Adrenal gland (tissue), 19 donors: Measurements from ENCODE around the gene CACHD1. TPM values are rescaled to one million over a fixed set of nuclear protein-coding genes. Genes with fewer than 3 reads are reported as not detected.

Source experiments
- DNase-seq, 7 donors: peaks; one replicate each; pipeline ENCODE4 v3.0.0-alpha.2; 2019 to 2020
- H3K27ac ChIP-seq, 5 donors: fragments of 200-600 bp; sonication (generic) in 4 of 5; 1 replicate in 3 of 5; 2 replicates in 2 of 5; pipeline versions ENCODE4 v1.5.1 to v1.8.0; 2016 to 2020; ENCODE audit warnings: mild to moderate bottlenecking in 1 of 5
- H3K27me3 ChIP-seq: fragments of 200-600 bp; 2 replicates; pipeline ENCODE4 v1.8.0; 2021
- H3K36me3 ChIP-seq, 2 donors: fragments of 200-600 bp; replicated peaks in 1 of 2; 1 replicate in 1 of 2; 2 replicates in 1 of 2; pipeline versions ENCODE4 v1.5.1 to v1.8.0; 2018 to 2022
- H3K4me1 ChIP-seq, 2 donors: fragments of 200-600 bp; replicated peaks in 1 of 2; 1 replicate in 1 of 2; 2 replicates in 1 of 2; pipeline versions ENCODE4 v1.5.1 to v1.8.0; 2018 to 2021
- H3K4me3 ChIP-seq, 4 donors: fragments of 200-600 bp; sonication (generic) in 3 of 4; one replicate each; pipeline ENCODE4 v1.5.1; 2016 to 2018
- H3K9me3 ChIP-seq, 3 donors: fragments of 200-600 bp; sonication (generic) in 1 of 3; replicated peaks in 1 of 3; 1 replicate in 2 of 3; 2 replicates in 1 of 3; pipeline versions ENCODE4 v1.5.1 to v1.8.0; 2016 to 2021
- CTCF ChIP-seq, 6 experiments: fragments of 450-650 bp in 4 of 6; fragments of 200-600 bp in 2 of 6; sonication (generic) in 1 of 6; IDR thresholded peaks; 1 replicate in 5 of 6; 2 replicates in 1 of 6; pipeline versions ENCODE4 v1.5.1 to v1.8.0; 2016 to 2021; ENCODE audit warnings: antibody characterized with exemption in 6 of 6, mild to moderate bottlenecking in 2 of 6, moderate library complexity in 1 of 6
- POLR2A ChIP-seq, 2 donors: fragments of 450-650 bp; IDR thresholded peaks; one replicate each; pipeline ENCODE4 v1.6.1; 2017; ENCODE audit warnings: antibody characterized with exemption in 2 of 2, mild to moderate bottlenecking in 2 of 2, moderate library complexity in 1 of 2
- WGBS, 4 donors: extraction: QIAGEN DNeasy Blood & Tissue Kit in 2 of 4; methylation state at CpG; one replicate each; pipeline versions ENCODE4 v1.1.5 to v1.1.7; 2013 to 2017; 5-methylcytosine and 5-hydroxymethylcytosine counted together
- intact Hi-C, 2 donors: fragments of 100-400 bp; cut with DNase I; formaldehyde crosslinking; loops; one replicate each; pipeline versions ENCODE4 v1.14.1 to v1.15.0; 2022 to 2023
- long read RNA-seq, 10 donors: library from polyadenylated mRNA in 3 of 10; unstranded in 2 of 10; stranded (forward) in 1 of 10; transcript quantifications; one replicate each; pipeline ENCODE4 v2.0.0 and lab custom pipeline, GENCODE V29; 2021 to 2026
- polyA plus RNA-seq, 3 donors: library from polyadenylated mRNA; stranded (reverse); fragments of 200-250 nt in 2 of 3; fragments of 350-450 nt in 1 of 3; fragmentation: Illumina TruSeq in 1 of 3; extraction: RNeasy Lipid Tissue Mini Kit (QIAGEN cat#74804) in 1 of 3; gene quantifications; one replicate each; pipeline ENCODE4 v1.2.3, GENCODE V29; 2013 to 2014
- total RNA-seq, 9 donors: library from RNA; depleted of rRNA in 4 of 9; stranded (reverse); fragments of >200 nt in 4 of 9; fragments of 120-200 nt in 1 of 9; fragmentation: NEBNext Ultra II Directional in 1 of 9; extraction: Animal tissue kit (Norgen Biotek cat#: 25700) in 1 of 9; gene quantifications; one replicate each; pipeline versions ENCODE4 v1.1.0 to v1.2.4, GENCODE V29; 2013 to 2023
- donor health status: healthy with polysubstance abuse.
- donor health status: Bipolar disorder and iron deficiency.
- donor health status: DM: yes; HTN: yes; CAD: no.
- donor health status: DM: no; HTN: no; CAD: no.
- donor health status: DM: no; HTN: no; CAD: no.
- donor health status: DM: yes; HTN: yes; CAD: no.

The CACHD1 gene
- total RNA-seq (10 to 100 TPM; 16.2 to 43.1 (median 27.7) TPM), polyA plus RNA-seq (10 to 100 TPM; 14.8 to 23.6 (median 15.8) TPM)
- long read RNA-seq, donor 1: 0 reads
- long read RNA-seq, donor 2: 0 reads
- long read RNA-seq, donor 3: 0 reads
- long read RNA-seq, donor 4, partial matches to known transcripts: 1 of 6 reads
- long read RNA-seq, donor 4, other reads (novel, unspliced or antisense): 5 of 6 reads
- long read RNA-seq, donor 5, full-length matches to known transcripts: 26 of 46 reads
- long read RNA-seq, donor 5, partial matches to known transcripts: 8 of 46 reads
- long read RNA-seq, donor 5, other reads (novel, unspliced or antisense): 12 of 46 reads
- long read RNA-seq, donor 6, partial matches to known transcripts: 2 of 6 reads
- long read RNA-seq, donor 6, other reads (novel, unspliced or antisense): 4 of 6 reads
- long read RNA-seq, donor 7, full-length matches to known transcripts: 1 of 1 reads
- long read RNA-seq, donor 7, partial matches to known transcripts: 0 of 1 reads
- long read RNA-seq, donor 7, other reads (novel, unspliced or antisense): 0 of 1 reads
- long read RNA-seq, donor 8, full-length matches to known transcripts: 1 of 1 reads
- long read RNA-seq, donor 8, partial matches to known transcripts: 0 of 1 reads
- long read RNA-seq, donor 8, other reads (novel, unspliced or antisense): 0 of 1 reads
- long read RNA-seq, donor 9: 0 reads
- long read RNA-seq, donor 10: 0 reads

DNA sequence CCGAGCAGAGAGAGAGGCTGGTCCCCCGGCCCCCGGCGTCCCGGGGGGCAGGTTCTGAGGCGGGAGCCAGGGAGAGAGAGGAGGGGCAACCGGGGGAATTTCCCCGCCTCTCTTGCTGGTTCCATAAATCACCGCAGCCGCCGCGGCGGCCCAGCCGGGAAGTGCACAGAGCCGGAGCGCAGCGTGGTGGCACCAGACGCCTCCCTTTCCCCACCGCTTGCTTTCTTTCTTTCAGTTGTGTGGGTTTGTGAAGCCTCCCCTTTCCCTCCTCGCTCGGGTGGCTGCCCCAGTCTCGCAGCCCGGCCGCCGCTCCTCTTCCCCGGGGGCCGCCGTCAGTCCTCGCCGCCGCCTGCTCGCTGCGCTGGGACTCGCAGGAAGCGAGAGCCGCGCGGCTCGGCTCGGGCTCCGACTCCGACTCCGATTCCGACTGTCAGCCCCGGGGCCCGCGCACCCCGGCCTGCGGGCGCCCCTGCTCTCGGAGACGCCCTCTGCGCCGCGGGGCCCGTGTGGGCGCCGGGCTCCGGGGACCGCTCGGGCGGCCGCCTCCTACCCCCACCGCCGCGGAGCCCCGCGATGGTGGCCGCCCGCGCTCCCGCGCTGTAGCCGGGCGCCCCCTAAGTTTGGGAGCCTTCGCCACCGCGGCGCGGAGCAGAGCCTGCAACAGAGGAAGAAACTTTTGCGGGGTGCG, at the start of gene CACHD1:
Gene CACHD1, plus strand, starts transcription at position 153 of the 688 bp plus-strand sequence. CDS start 616 bp downstream, outside the sequence.
- TF ChIP-seq CTCF (IDR thresholded peaks at IDR 0.05) (peak in 5 of 6 experiments; percentile 9 to 49 (median 42)), POLR2A (IDR thresholded peaks at IDR 0.05) (peak in 1 of 2 donors; percentile 49)
- no peaks in the 10 kb centered on the region for H3K36me3 ChIP-seq
- intact Hi-C loops: loop anchor here (5.0 to 10.0 kb wide), 4 partner anchors 37 to 205 kb away; no protein-coding TSS in a partner anchor
- peak; percentile 84 to 89 (median 86) for DNase-seq
- H3K27ac ChIP-seq: peak within 1 kb of the TSS; percentile 30 to 88 (median 74)
- H3K4me1 ChIP-seq: peaks cover 18 to 27% of the 10 kb centered on the region in 2 donors
- 0 to 1% (median 0%) methylated on average over 7 to 82 of the region's 82 CpGs for WGBS, 4 donors
- H3K9me3 ChIP-seq: no peaks in the 10 kb centered on the region
- H3K4me3 ChIP-seq: peak within 1 kb of the TSS; percentile 43 to 100 (median 64)
- no peaks in the 10 kb centered on the region for H3K27me3 ChIP-seq

DNA sequence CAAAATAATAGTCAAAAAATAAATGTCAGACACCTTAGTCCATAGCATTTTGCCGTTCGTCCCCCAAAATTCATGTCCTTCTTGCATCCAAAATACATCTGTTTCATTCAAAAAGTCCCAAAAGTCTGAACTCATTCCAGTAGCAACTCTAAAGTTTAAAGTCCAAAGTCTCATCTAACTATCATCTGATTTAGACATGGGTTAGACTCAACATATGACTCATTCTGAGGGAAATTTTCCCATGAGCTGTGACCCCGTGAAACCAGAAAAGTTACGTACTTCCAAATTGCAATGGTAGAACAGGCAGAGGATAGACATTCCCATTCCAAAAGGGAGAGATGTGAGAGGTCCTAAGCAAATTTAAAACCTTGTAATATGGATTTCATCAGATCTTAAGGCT, 48.6 kb upstream of the CACHD1 start:
- TF ChIP-seq POLR2A (IDR thresholded peaks at IDR 0.05) (no peak), CTCF (IDR thresholded peaks at IDR 0.05) (no peak)
- DNase-seq: no peak
- intact Hi-C loops: no loop called here
- WGBS, 4 donors: 88 to 91% (median 89%) methylated on average over 4 of the region's 4 CpGs
- Histone ChIP-seq H3K4me1 (peaks cover 0 to 6% of the 10 kb centered on the region in 2 donors), H3K36me3 (no peaks in the 10 kb centered on the region), H3K9me3 (no peaks in the 10 kb centered on the region), H3K4me3 (no peak overlapping the region), H3K27me3 (no peaks in the 10 kb centered on the region), H3K27ac (no peak overlapping the region)

DNA sequence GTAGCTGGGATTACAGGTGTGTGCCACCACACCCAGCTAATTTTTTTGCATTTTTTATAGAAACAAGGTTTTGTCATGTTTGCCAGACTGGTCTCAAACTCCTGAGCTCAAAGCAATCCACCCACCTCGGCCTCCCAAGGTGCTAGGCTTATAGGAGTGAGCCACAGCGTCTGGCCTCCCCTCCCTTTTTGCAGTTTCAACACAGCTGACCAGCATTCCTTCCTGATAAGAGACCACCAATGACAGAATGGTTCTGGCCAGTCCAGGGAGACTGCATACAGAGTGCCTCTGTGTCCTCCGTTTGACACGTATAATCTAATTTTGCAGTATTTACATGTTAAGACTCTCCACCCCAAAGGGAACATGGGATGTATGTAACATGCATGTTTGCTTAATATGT, 46.4 kb upstream of the CACHD1 start:
- intact Hi-C loops: no loop called here
- WGBS, 4 donors: 86 to 96% (median 89%) methylated on average over 4 of the region's 4 CpGs
- no peak for TF ChIP-seq POLR2A (IDR thresholded peaks at IDR 0.05)
- TF ChIP-seq CTCF (IDR thresholded peaks at IDR 0.05): no peak

DNA sequence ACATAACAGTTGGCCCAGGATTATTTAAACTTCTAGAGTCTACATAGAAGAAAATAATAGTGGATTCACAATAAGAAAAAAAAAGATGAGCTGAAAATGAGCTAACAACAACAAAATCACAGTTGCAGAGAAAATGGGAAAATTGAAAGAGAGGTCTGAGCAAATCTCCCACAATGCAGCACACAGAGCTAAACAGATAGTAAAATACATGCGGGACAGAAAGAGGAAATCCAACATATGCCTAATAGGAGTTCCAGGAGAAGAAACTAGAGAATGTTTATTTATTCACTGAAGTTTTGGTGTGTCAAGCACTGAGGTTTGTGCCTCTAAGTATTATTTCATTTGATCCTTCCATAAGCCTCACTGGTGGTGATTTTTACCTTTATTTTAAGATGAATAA, 45.5 kb upstream of the CACHD1 start:
- Histone ChIP-seq H3K9me3 (no peaks in the 10 kb centered on the region), H3K27me3 (no peaks in the 10 kb centered on the region), H3K4me3 (no peak overlapping the region), H3K27ac (no peak overlapping the region), H3K36me3 (no peaks in the 10 kb centered on the region), H3K4me1 (peaks cover 0 to 6% of the 10 kb centered on the region in 2 donors)
- TF ChIP-seq POLR2A (IDR thresholded peaks at IDR 0.05) (no peak), CTCF (IDR thresholded peaks at IDR 0.05) (no peak)
- no peak for DNase-seq
- intact Hi-C loops: no loop called here
- 97 to 100% (median 97%) methylated on average over 1 of the region's 1 CpG for WGBS, 4 donors

More for the DNA sequence above, 46.4 kb upstream of the CACHD1 start:
- no peak for DNase-seq
- no peak overlapping the region for H3K27ac ChIP-seq
- H3K27me3 ChIP-seq: no peaks in the 10 kb centered on the region
- no peaks in the 10 kb centered on the region for H3K36me3 ChIP-seq
- H3K4me1 ChIP-seq: peaks cover 0 to 6% of the 10 kb centered on the region in 2 donors
- H3K4me3 ChIP-seq: no peak overlapping the region
- no peaks in the 10 kb centered on the region for H3K9me3 ChIP-seq
